ENCODE data around the gene CLMN.
"Not testable (repeated sequence)": the region's sequence is repeated elsewhere in the genome, so short reads cannot be mapped to it uniquely, and the experiment has no call there.

Gene CLMN

DNA sequence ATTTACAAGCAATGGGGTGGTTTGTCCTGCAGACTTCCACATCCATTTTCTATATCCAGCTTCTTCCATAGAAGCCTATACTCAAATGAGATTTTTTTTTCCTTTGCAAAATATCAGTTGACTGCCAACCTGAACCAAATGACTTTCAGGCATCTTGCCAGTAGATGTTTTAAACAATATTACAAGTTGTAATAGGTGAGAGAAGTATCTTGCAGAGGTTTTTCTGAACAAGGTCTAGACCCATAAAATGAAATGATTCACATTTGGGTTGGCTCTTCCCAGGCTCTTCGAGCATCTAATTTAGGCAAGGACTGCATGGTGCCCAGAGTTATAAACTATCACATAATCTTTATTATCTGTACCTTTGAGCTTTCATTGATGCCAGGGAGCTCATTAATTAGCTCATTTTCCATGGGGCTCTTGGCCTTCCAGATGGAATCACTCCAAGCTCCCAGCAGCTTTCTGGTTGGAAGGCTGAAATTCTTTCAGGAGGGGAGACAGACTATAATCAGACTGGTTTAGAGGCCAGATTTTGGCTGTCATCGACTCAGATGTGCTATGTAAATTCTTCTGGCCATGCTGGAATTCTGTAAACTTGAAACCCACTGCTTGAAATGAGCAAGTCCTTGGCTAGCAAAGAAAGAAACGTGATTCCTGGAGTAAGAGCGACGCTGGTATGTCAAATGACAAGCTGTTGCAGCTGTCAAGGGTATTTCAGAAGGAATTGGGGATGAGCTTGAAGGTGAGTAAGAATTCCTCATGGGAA, 130.2 kb downstream of the CLMN start:
- peak; percentile 66 for DNase-seq

DNA sequence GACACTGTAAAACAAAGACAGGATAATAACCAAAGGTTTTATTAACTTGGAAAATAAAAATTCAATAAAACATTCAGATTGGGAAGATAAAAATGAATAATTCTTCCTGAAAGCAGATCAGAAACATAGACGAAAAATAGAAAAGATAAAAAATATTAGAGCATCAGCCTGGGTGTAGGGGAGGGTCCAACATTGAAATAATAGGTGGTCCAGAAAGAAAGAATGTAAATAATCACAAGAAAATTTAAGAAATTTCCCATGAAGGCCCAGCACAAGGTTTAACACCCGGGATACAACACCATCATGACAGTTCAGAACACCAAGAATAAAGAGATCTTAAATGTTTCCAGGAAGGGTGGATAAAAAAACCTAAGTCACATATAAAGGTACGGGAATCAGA, 131.3 kb downstream of the CLMN start:
- no peak for DNase-seq

DNA sequence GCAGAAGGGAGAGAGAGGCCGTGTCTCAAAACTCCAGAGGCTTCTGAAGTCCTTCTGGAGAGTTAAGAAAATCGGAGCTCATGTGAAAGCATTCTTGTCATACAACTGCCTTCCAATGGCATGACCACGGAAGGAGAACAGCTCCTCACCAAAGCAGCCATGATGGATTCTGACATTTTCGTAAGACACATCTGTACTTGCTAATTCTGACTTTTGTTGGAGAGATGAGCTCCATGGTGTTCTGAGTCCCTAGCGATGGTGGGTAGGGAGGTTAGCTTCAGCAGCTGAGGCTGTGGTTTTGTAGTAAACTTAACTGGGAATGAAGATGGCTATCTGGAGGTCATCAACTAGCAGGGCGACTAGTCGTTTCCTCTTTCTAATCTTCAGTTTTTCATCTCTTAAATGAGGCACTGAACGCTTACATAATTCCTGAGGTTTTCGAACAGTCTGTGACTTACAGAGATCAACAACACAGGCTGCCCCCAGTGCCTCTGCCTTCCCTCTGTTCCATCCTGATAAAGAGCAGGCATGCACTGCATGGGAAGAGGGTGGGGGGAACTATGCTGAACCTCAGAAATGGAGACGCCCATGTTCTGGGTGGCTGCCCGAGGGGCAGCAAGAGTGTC, 133.8 kb downstream of the CLMN start:
- no peak for DNase-seq

DNA sequence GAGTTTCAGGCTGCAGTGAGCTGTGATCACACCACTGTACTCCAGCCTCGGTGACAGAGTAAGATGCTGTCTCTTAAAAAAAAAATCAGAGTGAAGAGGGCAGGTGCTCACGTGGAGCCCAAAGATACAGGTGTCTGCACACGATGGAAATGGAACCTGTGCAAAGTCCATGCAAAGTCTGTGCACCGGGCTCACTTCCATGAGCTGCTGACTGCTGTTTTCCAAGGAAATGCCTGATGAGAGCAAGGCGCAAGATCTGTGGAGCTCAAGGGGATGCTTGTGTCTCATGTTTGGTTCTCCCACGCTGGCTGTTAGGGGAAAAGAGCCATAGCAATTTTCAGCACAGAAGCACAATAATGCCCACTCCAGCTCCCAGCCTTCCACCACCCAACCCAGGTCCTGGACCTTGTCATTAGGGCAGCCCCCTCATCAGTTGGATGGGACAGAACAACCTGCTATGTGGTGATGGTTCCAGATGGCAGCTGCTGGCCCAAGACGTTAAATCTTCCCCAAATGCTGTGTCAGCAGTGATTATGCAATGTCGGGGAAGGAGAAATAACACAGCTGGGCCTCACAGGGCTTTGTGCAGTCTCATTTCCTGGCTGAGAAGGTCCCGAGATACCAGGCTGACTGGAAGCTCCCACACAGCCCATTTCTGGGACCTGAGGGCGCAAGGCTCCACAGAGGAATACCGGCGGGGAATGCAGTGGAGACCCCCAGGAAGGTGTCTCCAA, 134.5 kb downstream of the CLMN start:
- peak; percentile 63 for DNase-seq

DNA sequence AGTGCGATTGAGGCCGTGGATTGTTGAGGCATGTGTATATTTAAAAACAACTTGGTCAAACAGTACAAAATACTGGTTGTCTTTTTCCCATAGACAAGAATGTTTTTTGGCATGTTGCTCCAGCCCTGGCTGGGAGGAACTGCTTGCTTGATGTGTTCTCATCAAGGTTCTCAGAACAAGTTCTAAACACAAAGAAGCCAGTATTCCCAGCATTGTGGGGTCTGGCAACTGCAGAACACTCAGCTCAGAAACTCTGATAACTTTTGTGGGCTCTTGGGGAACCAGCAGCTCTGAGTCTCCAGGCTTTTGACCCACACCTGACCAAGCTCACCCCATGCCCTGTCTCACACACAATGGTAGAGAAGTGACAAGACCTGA, 135.3 kb downstream of the CLMN start:
- no peak for DNase-seq

DNA sequence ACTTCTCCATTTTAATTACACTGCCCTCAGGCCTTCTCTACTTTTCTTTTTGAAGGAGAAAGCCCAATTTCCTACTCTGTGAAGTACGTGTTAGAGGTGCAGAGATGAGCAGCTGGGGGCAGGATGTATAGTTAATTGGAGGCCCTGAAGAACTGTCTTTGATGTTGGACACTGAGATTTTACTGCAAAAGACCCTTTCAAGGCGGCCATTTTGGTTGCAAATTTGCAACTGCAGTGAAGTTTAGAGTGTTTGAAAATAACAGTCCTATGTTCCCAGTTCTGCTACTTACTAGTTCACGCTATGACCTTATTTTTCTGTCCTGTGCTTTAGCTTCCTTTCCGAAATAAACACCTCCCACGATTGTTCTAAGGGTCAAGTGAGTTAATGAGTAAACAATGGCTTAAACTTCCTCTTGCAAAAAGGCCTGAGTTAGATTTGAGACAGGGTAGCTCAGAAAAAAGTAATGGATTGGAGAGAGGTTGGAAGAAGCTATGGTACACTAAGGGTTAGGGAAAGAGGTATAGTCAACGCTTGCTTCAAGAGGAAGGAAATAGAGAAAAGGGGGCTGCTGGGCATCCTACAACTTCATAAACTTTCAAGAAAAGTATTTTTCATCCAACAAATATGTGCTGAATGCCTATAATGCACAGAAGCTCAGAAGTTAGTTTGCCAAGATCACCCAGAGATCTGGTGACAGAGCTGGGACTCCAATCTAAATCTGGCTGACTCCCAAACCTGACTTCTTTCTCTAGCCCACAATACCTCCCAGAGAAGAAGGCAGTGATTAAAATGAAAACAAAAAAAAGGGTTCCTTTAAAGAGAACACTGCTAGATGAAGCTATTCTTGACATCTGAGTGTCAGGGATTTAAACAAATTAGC, 135.9 kb downstream of the CLMN start:
- peak; percentile 89 for DNase-seq

DNA sequence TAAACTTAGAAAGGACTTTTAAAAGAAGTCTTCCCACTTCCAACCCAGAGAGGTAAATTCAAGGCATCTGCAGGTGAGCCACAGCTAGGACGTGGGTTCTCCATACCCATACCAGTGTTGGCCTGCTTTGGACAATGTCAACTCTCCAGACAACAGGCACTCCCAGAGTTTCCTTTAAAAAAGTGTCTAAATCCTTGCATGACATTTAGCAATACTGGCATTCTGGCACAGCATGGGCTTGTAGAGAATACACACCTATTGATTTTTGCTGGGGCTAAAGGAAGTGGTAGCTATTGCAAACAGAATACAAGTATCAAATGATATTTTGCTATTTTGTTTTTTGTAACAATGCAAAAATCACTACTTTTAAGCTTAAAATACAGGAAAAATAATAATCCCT, 136.6 kb downstream of the CLMN start:
- DNase-seq: no peak

DNA sequence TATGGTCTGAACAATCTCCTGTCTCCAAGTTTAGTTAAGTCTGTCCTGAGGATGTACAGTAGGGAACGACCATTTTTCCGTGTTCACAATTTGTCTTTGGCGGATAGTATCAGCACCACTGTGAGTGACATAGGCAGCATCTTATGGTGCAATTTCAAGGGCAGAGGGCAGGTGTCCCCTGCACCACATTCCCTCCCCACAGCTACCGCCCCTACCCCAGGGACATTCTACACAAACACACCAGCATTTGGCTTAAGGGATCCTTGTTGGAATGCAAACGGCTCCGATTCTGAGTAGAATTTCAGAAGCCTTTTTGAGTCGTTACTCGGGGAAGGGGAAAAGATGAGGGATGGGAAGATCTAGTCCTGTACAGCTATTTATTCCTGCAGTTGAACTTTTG, 137.3 kb downstream of the CLMN start:
- DNase-seq: no peak

DNA sequence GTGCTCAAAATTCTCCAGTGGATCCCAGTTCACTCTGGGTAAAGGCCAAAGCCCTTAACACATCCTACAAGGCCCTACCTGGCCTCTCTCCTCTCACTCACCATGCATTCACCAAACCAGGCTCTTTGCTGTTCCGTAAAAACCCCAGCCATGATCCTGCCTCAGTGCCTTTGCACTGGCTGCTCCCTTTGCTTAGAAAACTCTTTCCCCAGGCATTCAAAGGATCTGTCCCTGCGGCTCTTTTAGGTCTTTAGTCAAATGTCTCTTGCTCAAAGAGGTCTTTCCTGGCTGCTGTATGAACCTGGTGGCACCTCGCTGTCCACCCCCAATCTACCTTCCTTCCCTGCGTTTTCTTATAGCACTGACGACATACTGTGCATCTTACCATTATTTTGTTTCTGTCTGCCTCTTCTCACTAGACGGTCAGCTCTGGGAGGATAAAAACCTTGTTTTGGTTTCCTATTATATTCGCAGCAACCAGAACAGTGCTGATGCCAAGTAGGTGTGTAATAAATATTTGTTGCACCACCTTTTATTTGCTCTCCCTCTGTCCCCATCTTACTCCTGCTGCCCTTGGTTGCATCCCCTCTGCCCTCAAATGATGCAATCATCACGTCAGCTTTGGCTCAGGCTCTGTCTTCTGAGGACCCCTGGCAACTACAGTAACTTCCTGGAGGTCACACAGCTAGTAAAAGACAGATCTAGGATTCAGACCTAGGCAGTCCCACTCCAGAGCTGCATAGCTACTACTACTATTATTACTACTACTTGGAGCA, 138.6 kb downstream of the CLMN start:
- DNase-seq: no peak

DNA sequence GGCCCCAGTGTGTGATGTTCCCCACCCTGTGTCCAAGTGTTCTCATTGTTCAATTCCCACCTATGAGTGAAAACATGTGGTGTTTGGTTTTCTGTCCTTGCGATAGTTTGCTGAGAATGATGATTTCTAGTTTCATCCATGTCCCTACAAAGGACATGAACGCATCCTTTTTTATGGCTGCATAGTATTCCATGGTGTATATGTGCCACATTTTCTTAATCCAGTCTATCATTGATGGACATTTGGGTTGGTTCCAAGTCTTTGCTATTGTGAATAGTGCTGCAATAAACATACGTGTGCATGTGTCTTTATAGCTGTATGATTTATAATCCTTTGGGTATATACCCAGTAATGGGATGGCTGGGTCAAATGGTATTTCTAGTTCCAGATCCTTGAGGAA, 144.0 kb downstream of the CLMN start:
- not testable (repeated sequence) for DNase-seq

DNA sequence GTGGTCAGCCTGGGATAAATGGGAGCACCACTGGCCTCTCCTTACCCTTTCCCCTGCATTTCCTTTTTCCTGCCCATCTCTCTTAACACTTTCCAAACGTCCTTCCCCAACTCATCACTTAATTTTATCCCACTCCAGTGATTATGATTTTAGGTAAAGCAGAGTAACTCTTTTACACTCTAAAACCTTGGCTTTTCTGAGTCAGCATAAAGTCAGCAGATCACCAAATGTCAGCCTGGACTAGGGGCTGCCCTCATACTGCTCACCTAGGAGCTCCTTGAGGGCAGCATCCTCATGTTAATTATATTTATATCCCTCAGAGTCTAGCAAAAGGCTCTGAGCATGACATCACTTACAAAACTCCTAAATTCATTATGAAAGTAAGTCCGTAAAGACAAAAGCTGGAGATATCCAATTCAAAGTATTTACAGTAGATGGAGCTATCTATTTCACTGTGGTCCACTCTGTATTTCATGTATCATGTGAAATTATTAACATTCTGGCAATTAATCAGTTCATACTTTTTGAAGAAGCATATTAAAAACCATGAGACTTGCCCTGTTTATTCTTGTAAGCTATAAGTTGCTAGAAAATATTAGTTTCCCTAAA, 145.4 kb downstream of the CLMN start:
- DNase-seq: peak; percentile 43

DNA sequence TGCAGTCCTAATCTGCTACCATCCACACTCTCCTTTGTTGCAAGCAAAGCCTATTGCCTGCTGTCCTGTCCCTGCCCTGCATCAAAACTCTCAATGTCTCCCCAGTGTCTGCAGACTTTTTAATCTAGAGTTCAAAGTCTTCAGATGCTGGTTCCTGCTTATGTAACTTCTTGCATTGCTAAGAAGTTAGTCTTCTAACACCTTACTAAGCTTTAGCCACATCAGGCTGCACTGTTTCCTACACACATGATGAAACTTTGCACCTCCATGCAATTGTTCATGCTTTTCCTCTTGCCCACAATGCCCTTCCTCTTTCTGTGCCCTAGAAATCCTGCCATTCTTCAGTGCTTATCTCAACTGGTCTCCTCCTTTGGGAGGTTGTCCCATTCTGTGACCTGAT, 146.2 kb downstream of the CLMN start:
- no peak for DNase-seq

DNA sequence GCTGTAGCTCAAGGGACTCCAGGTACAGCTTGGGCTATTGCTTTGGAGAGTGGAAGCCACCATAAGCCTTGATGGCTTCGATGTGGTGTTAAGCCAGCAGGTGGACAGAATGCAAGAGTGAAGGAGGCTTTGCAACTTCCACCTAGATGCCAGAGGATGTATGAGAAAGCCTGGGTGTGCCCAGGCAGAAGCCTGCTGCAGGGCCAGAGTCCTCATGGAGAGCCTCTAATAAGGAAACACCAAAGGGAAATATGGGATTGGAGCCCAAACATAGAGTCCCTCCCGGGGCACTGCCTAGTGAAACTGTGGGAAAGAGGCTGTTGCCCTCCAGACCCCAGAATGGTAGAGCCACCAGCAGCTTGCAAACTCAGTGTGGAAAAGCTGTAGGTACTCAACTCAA, 152.5 kb downstream of the CLMN start:
- no peak for DNase-seq

DNA sequence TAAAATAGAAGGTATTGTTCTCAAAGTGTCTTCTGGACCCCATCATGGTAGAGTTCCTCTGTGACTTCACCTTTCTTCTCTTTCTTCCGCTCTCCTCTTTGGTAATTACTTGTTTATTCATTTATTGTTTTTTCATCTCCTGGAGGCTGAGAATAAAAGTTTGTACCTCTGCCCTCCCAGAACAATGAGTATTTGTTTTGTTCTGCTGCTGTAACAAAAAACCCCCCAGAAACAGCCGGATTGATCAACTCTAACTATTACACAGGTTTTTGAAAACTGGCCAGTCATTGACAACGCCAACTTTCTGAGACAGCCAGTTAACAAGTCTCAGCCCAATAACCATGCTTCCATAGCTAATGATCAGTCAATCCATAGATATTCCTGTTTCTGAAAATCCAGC, 154.2 kb downstream of the CLMN start:
- no peak for DNase-seq

DNA sequence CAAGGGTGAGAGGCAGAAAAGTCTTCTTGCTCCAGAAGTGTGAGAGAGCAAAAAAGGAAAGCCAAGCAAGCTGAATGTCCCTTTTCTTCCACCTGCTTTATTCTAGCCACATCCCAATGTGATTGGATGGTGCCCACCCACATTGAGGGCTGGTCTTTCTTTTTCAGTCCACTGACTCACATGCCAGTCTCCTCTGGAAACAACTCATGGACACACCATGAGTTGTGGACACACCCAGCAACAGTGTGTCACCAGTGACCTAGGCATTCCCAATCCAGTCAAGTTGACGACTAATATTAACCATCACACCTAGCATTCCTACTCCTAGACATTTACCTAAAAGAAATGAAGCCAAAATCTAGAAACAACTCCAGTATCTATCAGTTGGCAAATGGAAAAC, 155.2 kb downstream of the CLMN start:
- DNase-seq: no peak

DNA sequence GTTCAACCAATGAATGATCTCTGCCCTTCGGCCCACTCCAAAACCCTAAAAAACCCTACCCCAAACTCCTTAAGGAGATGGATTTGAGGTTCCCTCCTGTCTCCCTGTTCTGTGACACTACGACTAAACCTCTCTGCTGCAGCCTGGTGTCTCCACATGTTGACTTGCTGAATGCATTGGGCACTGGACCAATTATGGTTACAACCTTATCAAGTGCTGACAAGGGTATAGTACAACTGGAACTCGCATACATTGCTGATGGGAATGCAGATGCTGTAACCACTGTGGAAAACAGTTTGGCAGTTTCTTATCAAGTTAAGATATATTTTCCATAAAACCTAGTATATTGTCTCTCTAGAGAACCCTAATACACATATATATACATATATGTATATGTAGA, 156.0 kb downstream of the CLMN start:
- DNase-seq: no peak

DNA sequence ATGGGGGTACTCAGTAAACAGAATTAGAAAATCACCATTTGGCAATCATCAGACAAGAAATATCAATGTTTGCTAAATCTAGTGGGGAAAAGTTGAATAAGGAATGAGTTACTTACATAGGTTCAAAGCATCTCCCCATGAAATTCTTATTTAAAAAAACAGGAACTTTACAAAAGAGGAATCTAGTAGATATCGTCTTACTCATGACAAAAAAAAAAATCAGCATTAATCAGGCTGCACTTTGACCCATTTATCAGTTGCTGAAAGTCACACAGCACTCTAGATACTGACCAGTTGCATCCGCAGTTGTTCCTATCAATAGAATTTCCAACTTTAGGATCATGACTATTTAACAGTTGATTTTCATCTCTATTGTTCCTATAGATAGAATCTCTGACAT, 156.6 kb downstream of the CLMN start:
- DNase-seq: no peak

DNA sequence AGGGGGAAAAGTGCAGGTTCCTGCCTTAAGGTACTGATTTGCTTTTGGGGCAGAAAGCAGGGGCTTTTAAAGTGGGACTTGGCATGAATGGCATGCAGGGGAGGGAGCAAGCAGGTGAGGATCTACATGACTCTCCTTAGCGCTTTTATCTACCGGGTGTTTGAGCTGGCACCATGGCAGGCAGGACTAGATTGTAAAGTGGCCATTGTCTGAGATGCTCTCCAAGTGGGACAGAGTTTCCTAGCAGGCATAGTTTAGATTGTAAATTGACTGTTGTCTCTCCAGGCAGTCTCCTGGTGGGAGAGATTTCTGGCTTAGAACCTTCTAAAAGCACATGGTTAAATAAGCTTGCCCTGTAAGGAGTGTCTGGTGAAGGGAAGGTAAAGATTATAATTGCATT, 157.1 kb downstream of the CLMN start:
- no peak for DNase-seq

DNA sequence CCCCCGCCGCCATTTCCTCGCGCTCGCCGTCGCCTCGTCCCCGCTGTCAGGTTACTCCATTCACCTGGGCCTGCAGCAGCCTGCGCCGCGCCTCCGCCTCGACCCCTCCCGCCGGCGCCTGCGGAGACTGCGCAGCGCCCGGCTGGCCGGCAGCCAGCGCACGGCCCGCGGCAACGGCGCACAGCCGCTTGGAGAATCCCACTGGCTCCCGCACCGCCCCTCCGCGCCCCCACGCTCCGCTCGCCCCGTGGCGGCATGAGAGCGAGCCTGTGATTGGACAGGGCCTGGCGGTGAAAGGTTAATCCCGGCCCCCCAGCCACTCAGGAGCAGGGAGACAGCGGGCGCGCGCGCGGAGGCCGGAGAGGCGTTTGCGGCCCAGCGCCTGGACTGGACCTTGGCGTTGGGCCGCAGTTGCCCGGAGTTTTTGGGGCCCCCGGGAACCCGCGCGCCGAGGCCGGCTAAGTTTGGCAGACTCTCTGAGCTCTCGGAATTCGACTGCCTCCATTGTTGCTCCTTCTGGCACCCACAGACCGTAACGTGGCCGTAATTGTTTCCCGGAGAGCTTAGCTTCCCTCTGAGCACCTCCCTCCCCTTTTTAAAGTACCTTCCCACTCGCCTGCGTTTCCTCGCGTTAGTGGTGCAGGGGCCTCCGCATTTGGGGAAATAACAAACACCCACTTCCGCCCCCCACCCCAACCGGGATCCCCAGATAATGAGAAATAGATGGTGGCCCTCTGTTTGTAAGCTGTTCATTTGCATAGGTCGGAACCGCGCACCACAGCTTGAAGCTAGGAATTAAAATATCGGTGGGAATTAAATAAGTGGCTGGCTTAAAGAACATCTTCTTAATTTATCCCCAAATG, 162.2 kb downstream of the CLMN start, which contains the start of gene DICER1:
DICER1 (minus strand) TSS at position 203 of the 863 bp plus-strand sequence. CDS start 24,071 bp downstream, outside the sequence.
- DNase-seq: peak; percentile 94

DNA sequence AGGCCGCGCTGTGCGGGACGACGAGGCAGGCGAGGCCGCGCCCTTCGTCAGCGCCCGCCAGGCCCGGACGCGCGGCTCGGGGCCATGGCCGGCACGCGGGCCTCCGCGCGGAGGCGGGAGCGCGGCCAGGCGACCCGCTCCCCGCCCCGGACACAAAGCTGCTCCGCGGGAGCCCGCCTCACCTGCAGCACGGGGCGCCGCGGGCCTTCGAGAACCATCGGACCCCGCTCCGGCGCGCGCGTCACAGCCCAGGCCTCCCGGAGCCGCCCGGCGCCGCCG, 162.7 kb downstream of the CLMN start:
- DNase-seq: no peak

Measured in fibroblast of skin of scalp (primary cell).